Measurements from ENCODE around the gene LRMDA. TPM values are rescaled to one million over a fixed set of nuclear protein-coding genes. Genes with fewer than 3 reads are reported as not detected.

The LRMDA gene
- total RNA-seq, 1 experiment from 2014 or later, result 4.8 TPM

DNA sequence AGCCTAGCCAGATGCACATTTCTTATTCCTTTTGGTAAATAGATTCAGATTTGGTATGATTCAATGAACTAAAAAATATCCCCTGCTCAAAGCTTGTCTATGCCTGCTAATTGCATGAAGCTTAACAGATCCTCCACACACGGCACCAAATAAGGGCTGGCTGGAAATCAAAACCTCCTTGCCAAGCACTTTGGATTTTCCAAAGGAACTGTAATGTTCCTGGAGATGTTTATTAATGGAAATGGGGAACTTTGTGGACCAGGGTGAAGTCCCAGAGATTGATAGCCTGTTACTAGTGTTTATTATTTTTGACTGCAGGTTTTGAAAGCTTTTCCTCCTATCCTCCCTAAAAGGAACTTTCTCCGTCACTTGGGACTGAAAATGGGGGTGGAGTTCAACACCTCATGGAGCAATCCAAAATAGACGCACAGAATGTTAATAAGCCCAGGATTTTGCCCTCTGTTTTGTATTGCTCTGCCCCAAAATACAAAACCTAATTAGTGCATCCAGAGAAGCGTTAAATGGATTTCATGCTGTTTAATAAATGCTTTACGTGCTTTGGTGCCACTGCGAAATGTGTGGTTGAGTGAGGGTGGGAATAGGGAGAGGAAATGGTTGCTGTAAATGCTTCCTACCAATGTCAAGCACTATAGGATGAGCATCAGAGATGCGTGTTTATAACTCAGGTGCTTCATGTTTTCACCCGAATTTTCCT lies 1027.7 kb downstream of the LRMDA start:
- H3K36me3 ChIP-seq (ENCODE audit: control insufficient read depth in 1 of 2, insufficient read depth in 2 of 2, low read length in 2 of 2), result no peaks in the 10 kb centered on the region
- POLR2A ChIA-PET, result no interaction called here
- ATAC-seq (no peak), DNase-seq (ENCODE audit: low read depth, low spot score) (no peak)
- CTCF ChIA-PET, result no interaction called here
- no peaks in the 10 kb centered on the region for H3K79me2 ChIP-seq (ENCODE audit: insufficient read depth, low read length)
- no peak overlapping the region for H3K4me2 ChIP-seq (ENCODE audit: low read length)
- no peak overlapping the region for H3K27ac ChIP-seq (ENCODE audit: low read depth, low read length)
- no peak overlapping the region for H2AFZ ChIP-seq (ENCODE audit: low read depth, low read length, poor library complexity, severe bottlenecking)
- H3K4me3 ChIP-seq (replicated peaks in 1 of 2; ENCODE audit: low read depth in 1 of 2, low read length in 2 of 2), result no peak overlapping the region
- no peaks in the 10 kb centered on the region for H4K20me1 ChIP-seq (ENCODE audit: insufficient read depth)
- intact Hi-C loops (cut with micrococcal nuclease), result no loop called here
- BruUV-seq (replicated peaks), result no TSS peak
- H3K9ac ChIP-seq (ENCODE audit: low read length), result no peak overlapping the region
- TF ChIP-seq TCF7L2 (IDR thresholded peaks at IDR 0.05; ENCODE audit: borderline replicate concordance, extremely low read depth, insufficient read depth, insufficient read length), result no peak
- no peak for TF ChIP-seq RAD21 (IDR thresholded peaks at IDR 0.05; ENCODE audit: low read depth)
- TF ChIP-seq POLR2A (IDR thresholded peaks at IDR 0.05; ENCODE audit: borderline replicate concordance, extremely low read depth, insufficient read depth, insufficient read length), result no peak
- no peak for TF ChIP-seq YY1 (IDR thresholded peaks at IDR 0.05; ENCODE audit: extremely low read depth, insufficient replicate concordance, low read depth, low read length)
- TF ChIP-seq EZH2 (IDR thresholded peaks at IDR 0.05), result no peak
- TF ChIP-seq, protein P1, sequence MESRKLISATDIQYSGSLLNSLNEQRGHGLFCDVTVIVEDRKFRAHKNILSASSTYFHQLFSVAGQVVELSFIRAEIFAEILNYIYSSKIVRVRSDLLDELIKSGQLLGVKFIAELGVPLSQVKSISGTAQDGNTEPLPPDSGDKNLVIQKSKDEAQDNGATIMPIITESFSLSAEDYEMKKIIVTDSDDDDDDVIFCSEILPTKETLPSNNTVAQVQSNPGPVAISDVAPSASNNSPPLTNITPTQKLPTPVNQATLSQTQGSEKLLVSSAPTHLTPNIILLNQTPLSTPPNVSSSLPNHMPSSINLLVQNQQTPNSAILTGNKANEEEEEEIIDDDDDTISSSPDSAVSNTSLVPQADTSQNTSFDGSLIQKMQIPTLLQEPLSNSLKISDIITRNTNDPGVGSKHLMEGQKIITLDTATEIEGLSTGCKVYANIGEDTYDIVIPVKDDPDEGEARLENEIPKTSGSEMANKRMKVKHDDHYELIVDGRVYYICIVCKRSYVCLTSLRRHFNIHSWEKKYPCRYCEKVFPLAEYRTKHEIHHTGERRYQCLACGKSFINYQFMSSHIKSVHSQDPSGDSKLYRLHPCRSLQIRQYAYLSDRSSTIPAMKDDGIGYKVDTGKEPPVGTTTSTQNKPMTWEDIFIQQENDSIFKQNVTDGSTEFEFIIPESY (IDR thresholded peaks at IDR 0.05; ENCODE audit: extremely low read depth, insufficient replicate concordance, low read length), result no peak
- H3K4me1 ChIP-seq (ENCODE audit: control insufficient read depth in 1 of 2, insufficient read depth in 2 of 2, low read length in 2 of 2), result no peaks in the 10 kb centered on the region
- peaks cover 11% of the 10 kb centered on the region; the same call in 1 of the 2 replicates for H3K27me3 ChIP-seq (ENCODE audit: insufficient read depth, low read length)
- no peaks in the 10 kb centered on the region for H3K9me3 ChIP-seq (ENCODE audit: control insufficient read depth in 1 of 2, insufficient read depth in 1 of 2, low read depth in 1 of 2, low read length in 2 of 2)
- H3K9me2 ChIP-seq (ENCODE audit: insufficient read depth), result no peaks in the 10 kb centered on the region
- RAD21 ChIA-PET (ENCODE audit: low non-redundant PET in 1 of 2, low total read pairs in 2 of 2, uncharacterized antibody in 2 of 2, unreplicated experiment in 2 of 2), result no interaction called here

DNA sequence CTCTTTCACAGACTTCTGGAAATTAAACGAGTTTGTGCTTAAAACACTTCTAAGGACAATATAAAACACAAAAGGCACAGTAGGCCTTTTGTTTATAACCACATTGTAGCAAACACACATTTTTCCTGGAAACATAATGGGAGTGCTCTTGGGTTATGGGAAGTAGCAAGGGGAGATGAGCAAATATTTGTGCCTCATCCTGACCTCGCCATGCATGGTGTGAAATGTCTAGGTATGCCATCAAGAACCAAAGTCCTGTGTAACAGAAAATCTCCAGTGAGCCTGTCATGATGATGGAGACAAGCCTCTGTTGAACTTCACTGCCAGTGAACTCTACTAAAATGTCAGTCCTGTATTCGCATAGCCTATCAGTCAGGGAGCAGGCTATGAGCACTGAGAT lies 1029.6 kb downstream of the LRMDA start:
- Histone ChIP-seq H4K20me1 (ENCODE audit: insufficient read depth) (no peaks in the 10 kb centered on the region), H3K4me2 (ENCODE audit: low read length) (no peak overlapping the region), H3K27ac (ENCODE audit: low read depth, low read length) (no peak overlapping the region), H3K36me3 (ENCODE audit: control insufficient read depth in 1 of 2, insufficient read depth in 2 of 2, low read length in 2 of 2) (no peaks in the 10 kb centered on the region), H3K9ac (ENCODE audit: low read length) (no peak overlapping the region), H3K79me2 (ENCODE audit: insufficient read depth, low read length) (no peaks in the 10 kb centered on the region), H3K4me1 (ENCODE audit: control insufficient read depth in 1 of 2, insufficient read depth in 2 of 2, low read length in 2 of 2) (no peaks in the 10 kb centered on the region), H3K27me3 (ENCODE audit: insufficient read depth, low read length) (peaks cover 16% of the 10 kb centered on the region), H3K9me2 (ENCODE audit: insufficient read depth) (no peaks in the 10 kb centered on the region), H3K4me3 (replicated peaks in 1 of 2; ENCODE audit: low read depth in 1 of 2, low read length in 2 of 2) (no peak overlapping the region), H3K9me3 (ENCODE audit: control insufficient read depth in 1 of 2, insufficient read depth in 1 of 2, low read depth in 1 of 2, low read length in 2 of 2) (no peaks in the 10 kb centered on the region), H2AFZ (ENCODE audit: low read depth, low read length, poor library complexity, severe bottlenecking) (no peak overlapping the region)
- ChIA-PET RAD21 (ENCODE audit: low non-redundant PET in 1 of 2, low total read pairs in 2 of 2, uncharacterized antibody in 2 of 2, unreplicated experiment in 2 of 2) (no interaction called here), POLR2A (no interaction called here), CTCF (no interaction called here)
- BruUV-seq (replicated peaks), result no TSS peak
- ATAC-seq (no peak), DNase-seq (ENCODE audit: low read depth, low spot score) (no peak)
- intact Hi-C loops (cut with micrococcal nuclease), result no loop called here
- TF ChIP-seq FOSL1 (IDR thresholded peaks at IDR 0.05; ENCODE audit: low read depth) (no peak), ZNF274 (IDR thresholded peaks at IDR 0.05; ENCODE audit: low read depth, low read length) (no peak), POLR2A (IDR thresholded peaks at IDR 0.05; ENCODE audit: borderline replicate concordance, extremely low read depth, insufficient read depth, insufficient read length) (no peak), SIN3A (IDR thresholded peaks at IDR 0.05; ENCODE audit: low read depth) (no peak), RAD21 (IDR thresholded peaks at IDR 0.05; ENCODE audit: low read depth) (no peak), EZH2phosphoT487 (IDR thresholded peaks at IDR 0.05; ENCODE audit: borderline replicate concordance) (no peak), SP1 (IDR thresholded peaks at IDR 0.05; ENCODE audit: low read depth) (no peak), ELF1 (IDR thresholded peaks at IDR 0.05; ENCODE audit: borderline replicate concordance, low read depth) (no peak), ZFX (IDR thresholded peaks at IDR 0.05) (no peak), EGR1 (IDR thresholded peaks at IDR 0.05; ENCODE audit: low read depth) (no peak), EZH2 (IDR thresholded peaks at IDR 0.05) (no peak)
- TF ChIP-seq, protein P1 (IDR thresholded peaks at IDR 0.05; ENCODE audit: extremely low read depth, insufficient replicate concordance, low read length), result no peak
- TF ChIP-seq, protein P2, sequence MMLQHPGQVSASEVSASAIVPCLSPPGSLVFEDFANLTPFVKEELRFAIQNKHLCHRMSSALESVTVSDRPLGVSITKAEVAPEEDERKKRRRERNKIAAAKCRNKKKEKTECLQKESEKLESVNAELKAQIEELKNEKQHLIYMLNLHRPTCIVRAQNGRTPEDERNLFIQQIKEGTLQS (IDR thresholded peaks at IDR 0.05), result no peak
- TF ChIP-seq, protein P3, sequence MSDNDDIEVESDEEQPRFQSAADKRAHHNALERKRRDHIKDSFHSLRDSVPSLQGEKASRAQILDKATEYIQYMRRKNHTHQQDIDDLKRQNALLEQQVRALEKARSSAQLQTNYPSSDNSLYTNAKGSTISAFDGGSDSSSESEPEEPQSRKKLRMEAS (IDR thresholded peaks at IDR 0.05), result no peak

All from HCT116 (cell line).